SK-N-SH treated with all-trans-retinoic acid at 6 μM for 48 hours (cell line): Measurements from ENCODE around the gene NCAPG2.
A peak's percentile ranks its signal among the peaks of the same experiment; 100 is the strongest.

Experiments
- ATAC-seq: fragments of 200-7000 bp; cut with Tn5 transposase; 3 replicates; pipeline ENCODE4 v1.9.1; 2020; ENCODE audit warnings: mild to moderate bottlenecking, moderate library complexity
- ARNTL ChIP-seq: fragments of 450-650 bp; formaldehyde crosslinking; IDR thresholded peaks from 2 replicates; pipeline ENCODE4 v1.5.0; 2020; ENCODE audit warnings: low read depth, mild to moderate bottlenecking, moderate library complexity, borderline replicate concordance
- BACH2 ChIP-seq: fragments of 250-450 bp; sonication (Bioruptor Pico); IDR thresholded peaks from 2 replicates; pipeline ENCODE4 v1.9.0; 2021; ENCODE audit warnings: mild to moderate bottlenecking, borderline replicate concordance
- ESRRG ChIP-seq: fragments of 250-450 bp; sonication (Bioruptor Pico); IDR thresholded peaks from 2 replicates; pipeline ENCODE4 v1.6.1; 2021; ENCODE audit warnings: mild to moderate bottlenecking
- ISL1 ChIP-seq: fragments of 250-450 bp; sonication (Bioruptor Pico); IDR thresholded peaks from 2 replicates; pipeline ENCODE4 v2.1.2; 2022; ENCODE audit warnings: mild to moderate bottlenecking, moderate library complexity
- PPARA ChIP-seq: fragments of 250-450 bp; sonication (Bioruptor Pico); IDR thresholded peaks from 2 replicates; pipeline ENCODE4 v1.5.0; 2020; ENCODE audit warnings: mild to moderate bottlenecking, borderline replicate concordance
- RARB ChIP-seq: fragments of 250-450 bp; sonication (Bioruptor Pico); IDR thresholded peaks from 2 replicates; pipeline ENCODE4 v1.8.0; 2021; ENCODE audit warnings: mild to moderate bottlenecking, moderate library complexity
- SNAI2 ChIP-seq: fragments of 250-450 bp; sonication (Bioruptor Pico); IDR thresholded peaks from 2 replicates; pipeline ENCODE4 v1.5.0; 2020; ENCODE audit warnings: mild to moderate bottlenecking, moderate library complexity
- TCF4 ChIP-seq: fragments of 250-450 bp; sonication (Bioruptor Pico); IDR thresholded peaks from 2 replicates; pipeline ENCODE4 v1.8.0; 2021; ENCODE audit warnings: mild to moderate bottlenecking, moderate library complexity, borderline replicate concordance
- TOX ChIP-seq: fragments of 250-450 bp; sonication (Bioruptor Pico); IDR thresholded peaks from 2 replicates; pipeline ENCODE4 v1.8.0; 2021; ENCODE audit warnings: mild to moderate bottlenecking, moderate library complexity, borderline replicate concordance
- ZC3H10 ChIP-seq: fragments of 250-450 bp; sonication (Bioruptor Pico); IDR thresholded peaks from 2 replicates; pipeline ENCODE4 v1.5.1; 2021; ENCODE audit warnings: mild to moderate bottlenecking, moderate library complexity
- ZFP3 ChIP-seq: fragments of 250-450 bp; sonication (Bioruptor Pico); IDR thresholded peaks from 2 replicates; pipeline ENCODE4 v1.5.0; 2020; ENCODE audit warnings: mild to moderate bottlenecking, moderate library complexity
- ZFP30 ChIP-seq: fragments of 450-650 bp; formaldehyde crosslinking; IDR thresholded peaks from 2 replicates; pipeline ENCODE4 v1.5.0; 2022; ENCODE audit warnings: mild to moderate bottlenecking, moderate library complexity
- ZNF565 ChIP-seq: fragments of 450-650 bp; formaldehyde crosslinking; conservative IDR thresholded peaks from 2 replicates; pipeline ENCODE4 v1.5.0; 2020; ENCODE audit warnings: low read depth, mild to moderate bottlenecking, moderate library complexity
- ZNF70 ChIP-seq: fragments of 450-650 bp; formaldehyde crosslinking; IDR thresholded peaks from 2 replicates; pipeline ENCODE4 v1.5.0; 2020; ENCODE audit warnings: mild to moderate bottlenecking, moderate library complexity
- ZNF8 ChIP-seq: fragments of 450-650 bp; formaldehyde crosslinking; IDR thresholded peaks from 2 replicates; pipeline ENCODE4 v1.5.0; 2020; ENCODE audit warnings: mild to moderate bottlenecking, moderate library complexity
- TF ChIP-seq, protein P1 (sequence below): fragments of 250-450 bp; sonication (Bioruptor Pico); IDR thresholded peaks from 2 replicates; pipeline ENCODE4 v1.5.1; 2021; ENCODE audit warnings: mild to moderate bottlenecking, moderate library complexity
- TF ChIP-seq, protein P2 (sequence below): fragments of 250-450 bp; sonication (Bioruptor Pico); IDR thresholded peaks from 2 replicates; pipeline ENCODE4 v1.8.0; 2020; ENCODE audit warnings: mild to moderate bottlenecking, moderate library complexity, borderline replicate concordance
- TF ChIP-seq, protein P3 (sequence below): fragments of 250-450 bp; sonication (Bioruptor Pico); IDR thresholded peaks from 2 replicates; pipeline ENCODE4 v1.5.0; 2020; ENCODE audit warnings: mild to moderate bottlenecking, moderate library complexity
- TF ChIP-seq, protein P4 (sequence below): fragments of 250-450 bp; sonication (Bioruptor Pico); IDR thresholded peaks from 2 replicates; pipeline ENCODE4 v1.5.1; 2020; ENCODE audit warnings: low read depth, mild to moderate bottlenecking, moderate library complexity
- TF ChIP-seq, protein P5 (sequence below): fragments of 250-450 bp; sonication (Bioruptor Pico); IDR thresholded peaks from 2 replicates; pipeline ENCODE4 v1.8.0; 2021; ENCODE audit warnings: low read depth, mild to moderate bottlenecking, moderate library complexity, borderline replicate concordance

Gene NCAPG2

DNA sequence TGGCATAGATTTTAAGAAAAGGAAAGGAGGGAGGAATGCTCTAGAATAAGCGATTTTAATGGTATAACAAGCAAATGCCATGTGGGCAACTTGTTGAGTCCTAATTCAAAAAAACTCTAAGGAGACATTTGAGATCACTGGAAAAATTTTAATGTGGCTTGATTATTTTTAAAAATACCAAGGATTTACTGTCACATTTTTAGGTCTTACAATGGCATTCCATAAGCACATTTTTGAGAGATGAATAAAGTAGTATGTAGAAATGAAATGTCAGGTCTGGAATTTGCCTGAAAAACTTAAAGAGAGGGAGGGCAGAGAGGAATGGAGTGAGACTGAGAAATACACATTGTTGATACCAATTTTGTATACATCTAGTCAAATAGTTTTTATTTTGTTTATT, 20.3 kb downstream of the NCAPG2 start:
- peak; percentile 83 for ATAC-seq
- TF ChIP-seq TOX (CRISPR knock-in tag) (no peak), ISL1 (CRISPR knock-in tag) (peak; percentile 61)

DNA sequence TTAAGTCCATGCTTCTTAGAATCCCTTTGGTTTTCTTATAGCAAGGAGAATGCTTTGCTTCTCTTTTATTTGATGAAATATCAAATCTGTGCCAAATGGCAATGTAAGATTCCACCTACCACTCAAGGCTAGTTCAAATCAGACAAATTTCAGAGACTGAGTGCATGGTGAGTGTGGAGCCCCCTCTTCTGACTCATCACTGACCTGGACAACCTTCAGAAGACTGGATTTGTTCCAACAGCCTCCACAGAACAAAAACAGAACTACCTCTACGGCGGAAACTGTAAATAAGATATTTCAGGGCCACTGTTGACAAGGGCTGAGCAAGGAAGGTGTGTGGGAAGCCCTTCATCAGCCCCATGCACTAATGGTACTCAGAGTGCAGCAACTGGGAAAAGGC, 21.1 kb downstream of the NCAPG2 start:
- TF ChIP-seq SNAI2 (CRISPR knock-in tag) (no peak), TCF4 (CRISPR knock-in tag) (no peak), RARB (CRISPR knock-in tag) (no peak), ESRRG (CRISPR knock-in tag) (no peak), BACH2 (no peak), ZFP3 (CRISPR knock-in tag) (no peak), ZNF565 (no peak)
- TF ChIP-seq, protein P1, sequence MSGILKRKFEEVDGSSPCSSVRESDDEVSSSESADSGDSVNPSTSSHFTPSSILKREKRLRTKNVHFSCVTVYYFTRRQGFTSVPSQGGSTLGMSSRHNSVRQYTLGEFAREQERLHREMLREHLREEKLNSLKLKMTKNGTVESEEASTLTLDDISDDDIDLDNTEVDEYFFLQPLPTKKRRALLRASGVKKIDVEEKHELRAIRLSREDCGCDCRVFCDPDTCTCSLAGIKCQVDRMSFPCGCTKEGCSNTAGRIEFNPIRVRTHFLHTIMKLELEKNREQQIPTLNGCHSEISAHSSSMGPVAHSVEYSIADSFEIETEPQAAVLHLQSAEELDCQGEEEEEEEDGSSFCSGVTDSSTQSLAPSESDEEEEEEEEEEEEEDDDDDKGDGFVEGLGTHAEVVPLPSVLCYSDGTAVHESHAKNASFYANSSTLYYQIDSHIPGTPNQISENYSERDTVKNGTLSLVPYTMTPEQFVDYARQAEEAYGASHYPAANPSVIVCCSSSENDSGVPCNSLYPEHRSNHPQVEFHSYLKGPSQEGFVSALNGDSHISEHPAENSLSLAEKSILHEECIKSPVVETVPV (CRISPR knock-in tag): no peak
- ATAC-seq: peak; percentile 51

DNA sequence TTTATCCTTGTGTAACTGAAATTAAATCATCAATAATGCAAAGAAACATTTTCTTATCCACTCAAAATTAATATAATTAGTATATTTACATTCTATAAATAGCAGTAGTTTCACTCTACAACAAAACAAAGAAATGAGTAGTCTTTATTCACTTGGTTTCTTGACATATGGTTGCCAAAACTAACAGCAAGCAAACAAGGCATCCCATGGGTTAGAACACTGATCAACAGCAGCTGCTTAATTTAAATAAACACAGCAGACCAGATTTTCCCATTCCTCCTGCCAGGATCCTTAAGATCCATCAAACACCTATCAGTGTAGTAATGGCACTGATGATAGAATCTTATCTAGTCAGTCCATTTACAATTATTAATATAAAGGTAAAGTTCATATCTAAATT, 22.1 kb downstream of the NCAPG2 start:
- TF ChIP-seq ZNF70 (CRISPR knock-in tag) (no peak), ZC3H10 (CRISPR knock-in tag) (no peak), TOX (CRISPR knock-in tag) (no peak), ZFP30 (CRISPR knock-in tag) (no peak), ZNF565 (no peak), RARB (CRISPR knock-in tag) (no peak), ARNTL (CRISPR knock-in tag) (no peak), PPARA (CRISPR knock-in tag) (no peak), ZNF8 (CRISPR knock-in tag) (no peak), SNAI2 (CRISPR knock-in tag) (no peak), BACH2 (no peak)
- TF ChIP-seq, protein P2, sequence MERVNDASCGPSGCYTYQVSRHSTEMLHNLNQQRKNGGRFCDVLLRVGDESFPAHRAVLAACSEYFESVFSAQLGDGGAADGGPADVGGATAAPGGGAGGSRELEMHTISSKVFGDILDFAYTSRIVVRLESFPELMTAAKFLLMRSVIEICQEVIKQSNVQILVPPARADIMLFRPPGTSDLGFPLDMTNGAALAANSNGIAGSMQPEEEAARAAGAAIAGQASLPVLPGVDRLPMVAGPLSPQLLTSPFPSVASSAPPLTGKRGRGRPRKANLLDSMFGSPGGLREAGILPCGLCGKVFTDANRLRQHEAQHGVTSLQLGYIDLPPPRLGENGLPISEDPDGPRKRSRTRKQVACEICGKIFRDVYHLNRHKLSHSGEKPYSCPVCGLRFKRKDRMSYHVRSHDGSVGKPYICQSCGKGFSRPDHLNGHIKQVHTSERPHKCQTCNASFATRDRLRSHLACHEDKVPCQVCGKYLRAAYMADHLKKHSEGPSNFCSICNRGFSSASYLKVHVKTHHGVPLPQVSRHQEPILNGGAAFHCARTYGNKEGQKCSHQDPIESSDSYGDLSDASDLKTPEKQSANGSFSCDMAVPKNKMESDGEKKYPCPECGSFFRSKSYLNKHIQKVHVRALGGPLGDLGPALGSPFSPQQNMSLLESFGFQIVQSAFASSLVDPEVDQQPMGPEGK (CRISPR knock-in tag): no peak
- TF ChIP-seq, protein P3, sequence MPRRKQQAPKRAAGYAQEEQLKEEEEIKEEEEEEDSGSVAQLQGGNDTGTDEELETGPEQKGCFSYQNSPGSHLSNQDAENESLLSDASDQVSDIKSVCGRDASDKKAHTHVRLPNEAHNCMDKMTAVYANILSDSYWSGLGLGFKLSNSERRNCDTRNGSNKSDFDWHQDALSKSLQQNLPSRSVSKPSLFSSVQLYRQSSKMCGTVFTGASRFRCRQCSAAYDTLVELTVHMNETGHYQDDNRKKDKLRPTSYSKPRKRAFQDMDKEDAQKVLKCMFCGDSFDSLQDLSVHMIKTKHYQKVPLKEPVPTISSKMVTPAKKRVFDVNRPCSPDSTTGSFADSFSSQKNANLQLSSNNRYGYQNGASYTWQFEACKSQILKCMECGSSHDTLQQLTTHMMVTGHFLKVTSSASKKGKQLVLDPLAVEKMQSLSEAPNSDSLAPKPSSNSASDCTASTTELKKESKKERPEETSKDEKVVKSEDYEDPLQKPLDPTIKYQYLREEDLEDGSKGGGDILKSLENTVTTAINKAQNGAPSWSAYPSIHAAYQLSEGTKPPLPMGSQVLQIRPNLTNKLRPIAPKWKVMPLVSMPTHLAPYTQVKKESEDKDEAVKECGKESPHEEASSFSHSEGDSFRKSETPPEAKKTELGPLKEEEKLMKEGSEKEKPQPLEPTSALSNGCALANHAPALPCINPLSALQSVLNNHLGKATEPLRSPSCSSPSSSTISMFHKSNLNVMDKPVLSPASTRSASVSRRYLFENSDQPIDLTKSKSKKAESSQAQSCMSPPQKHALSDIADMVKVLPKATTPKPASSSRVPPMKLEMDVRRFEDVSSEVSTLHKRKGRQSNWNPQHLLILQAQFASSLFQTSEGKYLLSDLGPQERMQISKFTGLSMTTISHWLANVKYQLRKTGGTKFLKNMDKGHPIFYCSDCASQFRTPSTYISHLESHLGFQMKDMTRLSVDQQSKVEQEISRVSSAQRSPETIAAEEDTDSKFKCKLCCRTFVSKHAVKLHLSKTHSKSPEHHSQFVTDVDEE (CRISPR knock-in tag): no peak
- TF ChIP-seq, protein P4, sequence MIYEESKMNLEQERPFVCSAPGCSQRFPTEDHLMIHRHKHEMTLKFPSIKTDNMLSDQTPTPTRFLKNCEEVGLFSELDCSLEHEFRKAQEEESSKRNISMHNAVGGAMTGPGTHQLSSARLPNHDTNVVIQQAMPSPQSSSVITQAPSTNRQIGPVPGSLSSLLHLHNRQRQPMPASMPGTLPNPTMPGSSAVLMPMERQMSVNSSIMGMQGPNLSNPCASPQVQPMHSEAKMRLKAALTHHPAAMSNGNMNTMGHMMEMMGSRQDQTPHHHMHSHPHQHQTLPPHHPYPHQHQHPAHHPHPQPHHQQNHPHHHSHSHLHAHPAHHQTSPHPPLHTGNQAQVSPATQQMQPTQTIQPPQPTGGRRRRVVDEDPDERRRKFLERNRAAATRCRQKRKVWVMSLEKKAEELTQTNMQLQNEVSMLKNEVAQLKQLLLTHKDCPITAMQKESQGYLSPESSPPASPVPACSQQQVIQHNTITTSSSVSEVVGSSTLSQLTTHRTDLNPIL (CRISPR knock-in tag): no peak
- TF ChIP-seq, protein P5, sequence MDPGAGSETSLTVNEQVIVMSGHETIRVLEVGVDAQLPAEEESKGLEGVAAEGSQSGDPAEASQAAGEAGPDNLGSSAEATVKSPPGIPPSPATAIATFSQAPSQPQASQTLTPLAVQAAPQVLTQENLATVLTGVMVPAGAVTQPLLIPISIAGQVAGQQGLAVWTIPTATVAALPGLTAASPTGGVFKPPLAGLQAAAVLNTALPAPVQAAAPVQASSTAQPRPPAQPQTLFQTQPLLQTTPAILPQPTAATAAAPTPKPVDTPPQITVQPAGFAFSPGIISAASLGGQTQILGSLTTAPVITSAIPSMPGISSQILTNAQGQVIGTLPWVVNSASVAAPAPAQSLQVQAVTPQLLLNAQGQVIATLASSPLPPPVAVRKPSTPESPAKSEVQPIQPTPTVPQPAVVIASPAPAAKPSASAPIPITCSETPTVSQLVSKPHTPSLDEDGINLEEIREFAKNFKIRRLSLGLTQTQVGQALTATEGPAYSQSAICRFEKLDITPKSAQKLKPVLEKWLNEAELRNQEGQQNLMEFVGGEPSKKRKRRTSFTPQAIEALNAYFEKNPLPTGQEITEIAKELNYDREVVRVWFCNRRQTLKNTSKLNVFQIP (CRISPR knock-in tag): no peak
- ATAC-seq: no peak

DNA sequence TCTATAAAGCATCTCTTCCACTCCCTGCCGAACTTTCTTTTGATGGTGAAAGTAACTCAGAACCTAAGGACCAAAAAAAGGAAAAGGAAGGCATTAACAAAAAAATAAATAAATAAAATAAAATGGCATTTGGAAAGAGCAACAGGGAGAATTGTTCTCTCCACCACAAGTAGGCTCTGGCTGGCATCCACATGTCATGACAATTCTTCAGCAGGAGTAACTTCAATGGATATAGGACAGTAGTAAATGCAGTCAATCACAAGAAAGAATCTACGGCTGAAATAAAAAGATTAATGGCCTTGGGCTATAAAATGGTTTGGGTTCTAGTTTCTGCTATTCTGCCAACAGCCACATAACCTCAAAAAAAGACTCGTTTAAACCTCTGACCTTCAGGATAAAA, 23.9 kb downstream of the NCAPG2 start:
- TF ChIP-seq ARNTL (CRISPR knock-in tag): no peak
- TF ChIP-seq ISL1 (CRISPR knock-in tag): no peak
- TF ChIP-seq, protein P5 (CRISPR knock-in tag): no peak
- ATAC-seq: no peak
